Activated T-helper 17 cell treated with anti-CD3 and anti-CD28 coated beads, Interleukin-2, amount 50 U/mL, for 72 hours (primary cell): Measurements from ENCODE around the gene ANKS3. TPM values are rescaled to one million over a fixed set of nuclear protein-coding genes. Genes with fewer than 3 reads are reported as not detected.

ENCODE experiments used
- ATAC-seq: fragments of 150-1000 bp; cut with Tn5 transposase; replicated peaks from 2 replicates; pipeline ENCODE4 v1.10.0; 2021; ENCODE audit warnings: mild to moderate bottlenecking, moderate library complexity
- H3K27ac Mint-ChIP-seq: one replicate; pipeline ENCODE4 v1.8.0; 2022; ENCODE audit warnings: mixed read lengths
- H3K27me3 Mint-ChIP-seq: one replicate; pipeline ENCODE4 v1.8.0; 2022; ENCODE audit warnings: mixed read lengths
- H3K36me3 Mint-ChIP-seq: one replicate; pipeline ENCODE4 v1.8.0; 2022; ENCODE audit warnings: low read depth, mild to moderate bottlenecking, mixed read lengths
- H3K4me1 Mint-ChIP-seq: one replicate; pipeline ENCODE4 v1.8.0; 2022; ENCODE audit warnings: mixed read lengths
- H3K4me3 Mint-ChIP-seq: one replicate; pipeline ENCODE4 v1.8.0; 2022; ENCODE audit warnings: mild to moderate bottlenecking, mixed read lengths
- H3K9me3 Mint-ChIP-seq: one replicate; pipeline ENCODE4 v1.8.0; 2022; ENCODE audit warnings: mixed read lengths
- total RNA-seq, 2 donors: library from RNA; stranded (reverse); gene quantifications; one replicate each; pipeline ENCODE4 v1.2.3, GENCODE V29; 2022

ANKS3 gene, protein sequence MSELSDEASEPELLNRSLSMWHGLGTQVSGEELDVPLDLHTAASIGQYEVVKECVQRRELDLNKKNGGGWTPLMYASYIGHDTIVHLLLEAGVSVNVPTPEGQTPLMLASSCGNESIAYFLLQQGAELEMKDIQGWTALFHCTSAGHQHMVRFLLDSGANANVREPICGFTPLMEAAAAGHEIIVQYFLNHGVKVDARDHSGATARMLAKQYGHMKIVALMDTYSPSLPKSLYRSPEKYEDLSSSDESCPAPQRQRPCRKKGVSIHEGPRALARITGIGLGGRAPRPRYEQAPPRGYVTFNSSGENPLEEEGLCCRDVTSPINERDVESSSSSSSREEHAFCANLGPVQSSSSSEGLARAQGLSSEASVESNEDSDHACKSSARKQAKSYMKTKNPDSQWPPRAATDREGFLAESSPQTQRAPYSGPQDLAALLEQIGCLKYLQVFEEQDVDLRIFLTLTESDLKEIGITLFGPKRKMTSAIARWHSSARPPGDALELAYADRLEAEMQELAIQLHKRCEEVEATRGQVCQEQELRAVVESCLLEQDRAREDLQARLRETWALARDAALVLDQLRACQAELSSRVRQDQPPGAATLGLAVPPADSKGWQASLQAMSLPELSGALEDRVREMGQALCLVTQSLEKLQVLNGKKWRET
- total RNA-seq, result 10 to 100 TPM; 14.0 to 15.7 TPM

DNA sequence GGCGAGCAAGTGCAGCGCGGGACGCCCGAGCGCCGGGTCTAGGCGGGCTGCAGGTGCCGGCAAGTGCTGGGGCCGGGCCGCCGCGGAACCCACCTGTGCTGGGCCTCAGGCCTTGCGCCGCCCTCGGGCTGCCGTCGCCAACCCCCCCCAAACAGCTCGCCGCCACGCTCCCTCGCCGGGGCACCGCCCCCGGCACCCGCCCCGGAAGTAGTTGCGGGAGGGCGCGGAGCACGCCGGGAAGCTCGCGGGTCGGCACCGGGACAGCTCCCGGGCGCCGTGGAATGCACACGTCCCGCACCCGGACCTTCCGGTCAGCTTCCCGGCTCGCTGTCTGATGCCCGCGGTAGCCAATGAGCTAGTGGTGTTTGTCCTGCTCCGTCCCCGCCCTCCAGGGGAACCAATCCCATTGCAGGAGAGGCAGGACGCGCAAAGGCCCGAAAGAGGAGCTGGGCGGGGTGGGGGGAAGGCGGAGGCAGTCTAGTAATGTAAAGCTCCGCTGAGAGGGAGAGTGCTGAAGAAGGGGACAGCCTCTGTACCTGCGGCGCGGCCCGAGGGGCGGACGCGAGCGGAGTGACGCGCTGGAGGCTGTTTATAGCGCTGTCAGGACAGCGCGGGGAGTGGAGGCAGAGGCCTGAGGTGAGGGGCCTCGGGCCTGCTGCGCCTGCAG is at the start of gene ANKS3, which contains the start of gene DNAAF8:
Gene ANKS3 (minus strand): TSS at position 209 of the 667 bp plus-strand sequence. CDS start 4,122 bp downstream, outside the sequence.
Gene DNAAF8 (plus strand): TSS at position 475 of the 667 bp plus-strand sequence. CDS start 1,978 bp downstream, outside the sequence.
- Mint-ChIP-seq H3K27ac (peak within 1 kb of the TSS; percentile 89), H3K9me3 (no peaks in the 10 kb centered on the region), H3K27me3 (peaks cover 3% of the 10 kb centered on the region), H3K36me3 (peaks cover 14% of the 10 kb centered on the region), H3K4me1 (peaks cover 9% of the 10 kb centered on the region), H3K4me3 (peak within 1 kb of the TSS; percentile 92)
- ATAC-seq, result peak; percentile 85

DNA sequence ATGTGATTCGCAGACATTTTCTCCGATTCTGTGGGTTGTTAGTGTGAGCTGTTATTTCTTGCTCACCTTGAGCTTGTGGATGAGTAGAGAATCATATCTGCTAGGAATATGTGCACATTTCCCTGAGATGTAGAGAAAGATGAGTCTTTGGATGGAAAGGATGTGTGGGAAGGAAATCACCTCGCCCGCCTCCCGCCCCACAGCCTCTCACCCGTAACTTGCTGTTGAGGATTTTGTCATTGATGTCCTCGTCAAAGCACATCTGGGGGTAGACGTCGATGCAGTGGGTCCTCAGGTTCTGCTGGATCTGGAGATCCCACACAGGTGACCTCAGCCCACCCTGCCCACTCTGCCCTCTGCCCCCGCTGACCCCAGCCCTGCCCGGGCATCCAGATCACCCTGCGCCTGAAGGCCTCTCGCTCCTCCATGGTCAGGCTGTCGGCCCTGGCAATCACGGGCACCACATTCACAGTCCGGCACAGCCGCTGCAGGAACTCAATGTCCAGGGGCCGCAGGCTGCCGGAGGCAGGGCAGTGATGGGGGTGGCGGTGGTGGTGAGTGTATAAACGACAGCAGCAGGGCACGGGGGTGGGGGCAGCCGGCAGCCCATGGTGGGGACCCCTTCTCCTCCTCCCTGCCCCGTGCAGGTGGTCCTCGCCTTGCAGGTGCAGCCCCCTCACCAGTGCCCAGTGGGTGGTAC is 49.3 kb upstream of the ANKS3 start:
- Mint-ChIP-seq H3K9me3 (no peaks in the 10 kb centered on the region), H3K4me1 (no peaks in the 10 kb centered on the region), H3K36me3 (no peaks in the 10 kb centered on the region), H3K27ac (no peak overlapping the region), H3K27me3 (no peaks in the 10 kb centered on the region), H3K4me3 (no peak overlapping the region)
- no peak for ATAC-seq

DNA sequence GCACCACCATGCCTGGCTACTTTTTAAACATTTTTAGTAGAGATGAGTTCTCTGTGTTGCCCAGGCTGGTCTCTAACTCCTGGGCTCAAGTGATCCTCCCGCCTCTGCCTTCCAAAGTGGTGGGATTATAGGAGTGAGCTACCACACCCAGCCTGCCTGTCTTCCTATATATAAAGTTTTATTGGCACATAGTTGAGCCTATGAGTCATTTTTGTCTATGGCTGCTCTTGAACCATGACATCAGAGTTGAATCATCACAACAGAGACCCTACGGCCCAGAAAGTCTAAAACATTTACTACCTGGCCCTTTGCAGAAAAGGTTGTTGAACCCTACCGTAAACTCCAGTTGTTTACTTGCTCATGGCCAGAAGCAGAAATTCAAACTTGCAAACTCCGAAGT is 46.2 kb upstream of the ANKS3 start:
- Mint-ChIP-seq H3K4me1 (no peaks in the 10 kb centered on the region), H3K27me3 (no peaks in the 10 kb centered on the region), H3K4me3 (no peak overlapping the region), H3K27ac (no peak overlapping the region), H3K36me3 (no peaks in the 10 kb centered on the region), H3K9me3 (no peaks in the 10 kb centered on the region)
- ATAC-seq, result no peak

DNA sequence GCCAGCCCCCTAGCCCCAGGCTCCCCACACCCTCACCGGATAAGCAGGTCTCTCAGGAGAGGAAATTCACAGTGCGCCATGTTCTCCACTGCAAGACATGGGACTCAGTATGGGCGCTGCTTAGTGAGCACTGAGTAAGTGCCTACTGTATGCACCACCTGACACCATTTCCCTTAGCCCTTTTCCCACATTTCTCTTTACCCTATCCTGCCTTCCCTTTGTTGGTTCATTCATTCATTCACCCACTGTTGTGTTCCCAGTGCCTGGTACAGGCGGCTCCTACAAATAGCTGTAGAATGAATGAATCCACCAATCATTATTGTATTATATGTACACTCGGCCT is 44.0 kb upstream of the ANKS3 start:
- Mint-ChIP-seq H3K4me3 (no peak overlapping the region), H3K27me3 (no peaks in the 10 kb centered on the region), H3K9me3 (no peaks in the 10 kb centered on the region), H3K27ac (no peak overlapping the region), H3K36me3 (no peaks in the 10 kb centered on the region), H3K4me1 (no peaks in the 10 kb centered on the region)
- no peak for ATAC-seq

DNA sequence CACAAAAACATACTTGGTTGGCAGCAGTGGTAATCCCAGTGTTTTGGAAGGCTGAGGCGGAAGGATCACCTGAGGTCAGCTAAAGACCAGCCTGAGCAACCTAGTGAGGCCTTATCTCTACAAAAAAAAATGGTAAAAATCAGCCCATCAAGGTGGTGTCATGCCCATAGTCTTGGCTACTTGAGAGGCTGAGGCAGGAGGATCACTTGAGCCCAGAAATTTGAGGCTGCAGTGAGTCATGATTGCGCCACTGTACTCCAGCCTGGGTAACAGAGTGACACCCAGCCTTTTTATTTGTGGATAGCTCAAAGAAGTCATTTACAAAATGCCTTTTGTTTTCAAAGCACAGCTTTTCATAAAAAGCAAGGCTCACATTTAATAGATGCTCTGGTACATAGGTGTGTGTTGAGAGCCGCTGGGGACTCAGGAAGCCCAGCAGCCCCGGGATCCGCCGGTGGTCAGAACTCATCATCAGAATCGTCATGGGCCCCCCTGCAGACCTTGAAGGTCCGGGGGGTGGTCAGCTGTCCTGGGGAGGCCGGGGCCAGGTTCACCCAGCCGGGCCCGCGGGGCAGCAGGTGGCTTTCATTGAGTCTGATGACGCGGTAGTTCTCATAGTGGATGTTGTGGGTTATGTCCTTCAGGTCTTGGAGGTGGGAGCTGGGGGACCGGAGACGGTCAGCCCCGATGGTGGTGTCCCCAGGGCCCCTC is 43.4 kb upstream of the ANKS3 start:
- no peaks in the 10 kb centered on the region for H3K36me3 Mint-ChIP-seq
- no peaks in the 10 kb centered on the region for H3K9me3 Mint-ChIP-seq
- no peak overlapping the region for H3K27ac Mint-ChIP-seq
- no peak overlapping the region for H3K4me3 Mint-ChIP-seq
- no peaks in the 10 kb centered on the region for H3K4me1 Mint-ChIP-seq
- no peak for ATAC-seq
- no peaks in the 10 kb centered on the region for H3K27me3 Mint-ChIP-seq

DNA sequence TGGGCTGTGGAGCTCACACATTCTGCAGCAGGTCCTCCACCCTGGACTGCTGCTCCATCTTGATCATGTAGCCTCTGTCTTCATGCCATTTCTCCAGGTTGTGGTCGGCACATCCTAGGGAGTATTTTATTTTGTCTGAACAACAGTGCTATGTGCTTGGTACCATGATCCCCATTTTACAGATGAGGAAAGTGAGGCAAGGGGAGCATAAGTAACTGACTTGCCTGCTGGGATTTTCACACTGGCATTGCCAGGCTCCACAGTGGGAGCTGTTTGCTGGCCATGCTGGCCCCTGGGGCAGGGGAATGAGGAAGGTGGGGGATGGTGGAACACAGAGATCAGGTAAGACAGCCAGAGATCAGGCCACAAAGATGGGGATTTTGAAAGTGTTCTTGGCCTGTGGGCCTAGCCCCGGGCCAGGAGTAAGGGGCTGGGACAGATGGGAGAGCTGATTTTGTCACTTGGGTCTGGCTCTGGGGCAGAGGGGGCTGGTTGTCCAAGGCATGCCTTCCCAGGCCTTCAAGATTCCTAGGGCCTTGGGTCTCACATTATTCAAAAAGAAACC is 42.2 kb upstream of the ANKS3 start:
- Mint-ChIP-seq H3K36me3 (no peaks in the 10 kb centered on the region), H3K27me3 (no peaks in the 10 kb centered on the region), H3K9me3 (no peaks in the 10 kb centered on the region), H3K27ac (no peak overlapping the region), H3K4me3 (no peak overlapping the region), H3K4me1 (no peaks in the 10 kb centered on the region)
- ATAC-seq, result no peak

DNA sequence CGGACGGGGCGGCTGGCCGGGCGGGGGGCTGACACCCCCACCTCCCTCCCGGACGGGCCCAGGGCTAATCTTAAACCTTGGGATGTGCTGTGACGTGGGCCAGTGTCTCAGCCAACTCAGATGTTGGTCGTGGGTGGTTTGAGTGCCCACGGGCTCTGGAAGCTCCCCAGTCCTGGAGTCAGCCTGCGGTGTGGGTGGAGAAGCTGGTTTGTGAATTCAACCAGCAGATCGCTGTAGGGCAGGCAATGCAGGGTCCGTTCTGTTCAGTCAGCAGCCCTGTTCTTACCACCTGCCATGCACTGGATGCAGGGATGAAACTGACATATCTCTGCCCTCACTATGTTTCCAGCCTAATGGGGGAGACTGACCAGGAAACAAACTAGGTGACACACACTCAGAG is 40.9 kb upstream of the ANKS3 start:
- no peak for ATAC-seq
- H3K4me3 Mint-ChIP-seq, result no peak overlapping the region
- no peaks in the 10 kb centered on the region for H3K9me3 Mint-ChIP-seq

DNA sequence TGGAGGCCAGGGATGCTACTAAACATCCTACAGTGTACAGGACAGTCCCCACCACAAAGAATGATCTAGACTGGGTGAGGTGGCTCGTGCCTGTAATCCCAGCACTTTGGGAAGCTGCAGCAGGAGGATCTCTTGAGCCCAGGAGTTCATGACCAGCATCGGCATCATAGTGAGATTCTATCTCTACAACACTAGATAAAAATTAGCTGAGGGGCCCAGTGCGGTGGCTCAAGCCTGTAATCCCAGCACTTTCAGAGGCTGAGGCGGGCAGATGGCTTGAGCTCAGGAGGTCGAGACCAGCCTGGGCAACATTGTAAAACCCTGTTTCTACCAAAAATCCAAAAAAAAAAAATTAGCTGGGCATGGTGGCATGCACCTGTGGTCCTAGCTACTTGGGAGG is 38.3 kb upstream of the ANKS3 start:
- no peaks in the 10 kb centered on the region for H3K9me3 Mint-ChIP-seq
- no peak overlapping the region for H3K27ac Mint-ChIP-seq
- H3K4me3 Mint-ChIP-seq, result no peak overlapping the region
- H3K36me3 Mint-ChIP-seq, result no peaks in the 10 kb centered on the region
- ATAC-seq, result no peak
- no peaks in the 10 kb centered on the region for H3K27me3 Mint-ChIP-seq
- H3K4me1 Mint-ChIP-seq, result peaks cover 6% of the 10 kb centered on the region

More for the DNA sequence above, 40.9 kb upstream of the ANKS3 start:
- Mint-ChIP-seq H3K36me3 (no peaks in the 10 kb centered on the region), H3K27me3 (no peaks in the 10 kb centered on the region), H3K27ac (no peak overlapping the region), H3K4me1 (no peaks in the 10 kb centered on the region)

DNA sequence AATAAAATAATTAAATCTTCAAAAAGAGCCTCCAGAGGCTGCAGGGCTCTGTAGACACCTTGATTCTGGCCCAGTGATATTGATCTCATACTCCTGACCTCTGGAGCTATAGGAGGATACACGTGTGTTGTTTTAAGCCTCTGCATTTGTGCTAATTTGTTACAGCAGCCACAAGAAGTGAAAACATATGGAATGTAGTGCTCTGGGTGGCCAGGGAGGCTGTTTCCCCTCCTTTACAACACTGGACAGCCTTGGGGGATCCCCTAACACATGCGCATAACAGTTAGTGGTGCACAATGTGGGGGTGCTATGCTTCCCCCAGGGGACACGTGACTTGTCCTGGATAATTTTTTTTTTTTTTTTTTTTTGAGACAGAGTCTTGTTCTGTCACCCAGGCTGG is 37.6 kb upstream of the ANKS3 start:
- no peak overlapping the region for H3K27ac Mint-ChIP-seq

DNA sequence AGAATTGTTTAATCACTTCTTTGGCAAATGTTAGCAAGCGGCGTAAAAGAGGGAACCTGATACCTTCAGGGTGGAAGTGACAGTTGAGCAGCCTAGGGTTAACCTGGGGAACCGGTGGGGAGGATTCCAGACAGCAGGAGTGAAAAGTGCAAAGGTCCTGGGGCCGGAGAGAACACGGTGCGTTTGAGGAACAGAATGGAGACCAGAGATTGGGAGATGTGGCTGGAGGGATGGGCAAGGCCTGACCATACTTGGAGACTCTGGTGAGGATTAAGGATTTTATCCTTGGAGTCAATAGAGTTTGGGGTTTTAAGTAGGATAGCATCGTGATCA is 35.2 kb upstream of the ANKS3 start:
- Mint-ChIP-seq H3K27me3 (no peaks in the 10 kb centered on the region), H3K27ac (no peak overlapping the region), H3K4me3 (peak overlapping the region; percentile 97), H3K36me3 (peaks cover 4% of the 10 kb centered on the region), H3K9me3 (no peaks in the 10 kb centered on the region), H3K4me1 (peaks cover 11% of the 10 kb centered on the region)
- no peak for ATAC-seq

More for the DNA sequence above, 37.6 kb upstream of the ANKS3 start:
- Mint-ChIP-seq H3K4me1 (peaks cover 6% of the 10 kb centered on the region), H3K27me3 (no peaks in the 10 kb centered on the region), H3K4me3 (no peak overlapping the region), H3K36me3 (no peaks in the 10 kb centered on the region), H3K9me3 (no peaks in the 10 kb centered on the region)
- ATAC-seq, result no peak

DNA sequence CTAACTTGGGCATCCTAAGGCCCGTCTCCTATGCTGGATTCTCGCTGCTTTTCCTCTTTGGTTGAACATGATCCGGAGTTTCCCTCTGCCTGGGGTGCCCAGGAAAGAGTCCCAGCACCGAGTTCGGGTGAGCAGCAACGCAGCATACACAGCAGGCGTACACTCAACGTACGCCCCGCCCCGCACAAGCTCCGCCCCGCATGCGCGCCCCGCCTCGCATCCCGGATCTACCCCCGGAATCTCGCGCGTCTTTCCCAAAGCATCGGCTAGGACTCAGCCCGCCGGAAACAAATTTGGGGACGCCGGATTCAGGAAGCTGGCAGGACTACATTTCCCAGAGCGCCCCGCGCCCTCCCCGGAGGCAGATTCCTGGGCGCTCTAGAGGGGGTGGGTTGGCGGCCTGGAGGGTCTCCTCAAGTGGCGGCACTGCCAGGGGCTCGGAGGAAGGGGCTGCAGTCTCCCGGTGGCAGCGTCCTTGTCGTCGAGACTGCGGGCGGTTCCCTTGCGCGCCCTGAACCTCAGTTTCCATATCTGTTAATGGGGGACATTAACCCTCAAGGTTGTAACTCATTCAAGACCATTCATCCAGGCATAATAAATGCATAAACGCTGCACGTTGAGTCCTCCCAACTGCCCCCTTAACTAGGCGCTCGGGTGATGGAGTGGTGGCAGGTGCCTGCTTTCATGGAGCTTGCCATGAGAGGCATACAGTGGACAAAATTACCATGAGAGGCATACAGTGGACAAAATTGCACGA is 34.7 kb upstream of the ANKS3 start:
- Mint-ChIP-seq H3K9me3 (no peaks in the 10 kb centered on the region), H3K27ac (peak overlapping the region; percentile 94), H3K36me3 (peaks cover 9% of the 10 kb centered on the region), H3K4me1 (peaks cover 11% of the 10 kb centered on the region), H3K4me3 (peak overlapping the region; percentile 97), H3K27me3 (no peaks in the 10 kb centered on the region)
- ATAC-seq, result peak; percentile 85

DNA sequence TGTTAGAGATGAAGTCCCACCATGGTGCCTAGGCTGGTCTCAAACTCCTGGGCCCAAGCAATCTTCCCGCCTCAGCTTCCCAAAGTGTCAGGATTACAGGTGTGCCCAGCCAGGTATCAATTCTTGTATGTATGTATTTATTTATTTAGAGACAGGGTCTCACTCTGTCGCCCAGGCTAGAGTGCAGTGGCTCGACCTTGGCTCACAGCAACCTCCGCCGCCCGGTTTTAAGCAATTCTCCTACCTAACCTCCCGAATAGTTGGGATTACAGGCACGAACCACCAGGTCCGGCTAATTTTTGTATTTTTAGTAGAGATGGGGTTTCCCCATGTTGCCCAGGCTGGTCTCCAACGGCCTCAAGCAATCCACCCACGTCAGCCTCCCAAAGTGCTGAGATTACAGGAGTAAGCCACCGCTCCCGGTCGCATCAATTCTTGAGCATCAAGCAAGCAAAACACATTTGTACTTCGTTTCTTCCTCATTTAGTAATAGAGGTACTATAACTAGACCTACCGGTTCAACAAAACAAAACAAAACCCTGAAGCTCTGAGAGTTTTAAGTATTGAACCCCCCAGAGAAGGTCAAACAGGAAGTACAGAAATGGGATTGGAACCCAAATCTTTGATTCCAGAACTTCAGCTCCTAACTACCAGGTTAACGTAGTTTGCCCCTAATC is 33.9 kb upstream of the ANKS3 start:
- H3K9me3 Mint-ChIP-seq, result no peaks in the 10 kb centered on the region
- peaks cover 11% of the 10 kb centered on the region for H3K4me1 Mint-ChIP-seq
- peak; percentile 47 for ATAC-seq
- peaks cover 13% of the 10 kb centered on the region for H3K36me3 Mint-ChIP-seq
- peak overlapping the region; percentile 94 for H3K27ac Mint-ChIP-seq
- H3K4me3 Mint-ChIP-seq, result peak overlapping the region; percentile 97
- no peaks in the 10 kb centered on the region for H3K27me3 Mint-ChIP-seq
